HG02973 (cell line): ENCODE results near the gene UBAC2.

Experiments used
- ATAC-seq: cut with Tn5 transposase; IDR thresholded peaks from one replicate; pipeline ENCODE4 v1.9.1; 2021; ENCODE audit warnings: moderate library complexity; ENCODE audit not compliant: unreplicated experiment

The UBAC2 gene

DNA sequence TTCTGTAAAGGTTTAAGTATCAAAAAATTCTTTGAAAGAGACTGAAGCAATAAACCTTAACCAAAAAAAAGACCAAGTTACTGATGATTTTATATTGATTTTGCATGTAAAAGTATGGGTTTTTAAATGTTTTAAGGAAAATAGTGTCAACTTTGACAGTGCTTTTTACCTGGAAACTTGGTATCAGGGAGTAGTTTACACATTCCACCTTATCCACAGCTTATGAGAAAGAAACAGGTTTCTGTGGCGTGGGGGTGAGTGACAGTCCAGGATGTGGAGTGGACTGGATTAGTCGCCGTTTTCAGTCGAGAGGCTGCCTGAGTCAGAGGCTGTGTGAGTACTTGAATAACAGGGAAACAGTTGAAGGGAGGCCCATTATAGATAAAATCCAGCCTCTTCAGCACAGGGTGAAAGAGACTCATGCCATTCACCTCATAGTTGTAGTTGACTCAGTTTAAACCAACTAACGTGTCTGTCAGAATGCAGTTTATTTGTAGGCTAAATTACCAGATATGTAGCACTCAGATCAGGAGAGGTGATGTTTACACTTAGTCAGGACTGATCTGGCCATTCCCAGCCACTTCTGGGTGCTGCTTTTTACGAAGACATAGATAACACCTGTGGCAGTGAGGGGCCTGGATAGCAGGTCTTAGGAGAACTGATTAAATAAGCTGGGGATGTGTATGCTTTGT is 107.1 kb downstream of the UBAC2 start:
- ATAC-seq: peak; percentile 35

DNA sequence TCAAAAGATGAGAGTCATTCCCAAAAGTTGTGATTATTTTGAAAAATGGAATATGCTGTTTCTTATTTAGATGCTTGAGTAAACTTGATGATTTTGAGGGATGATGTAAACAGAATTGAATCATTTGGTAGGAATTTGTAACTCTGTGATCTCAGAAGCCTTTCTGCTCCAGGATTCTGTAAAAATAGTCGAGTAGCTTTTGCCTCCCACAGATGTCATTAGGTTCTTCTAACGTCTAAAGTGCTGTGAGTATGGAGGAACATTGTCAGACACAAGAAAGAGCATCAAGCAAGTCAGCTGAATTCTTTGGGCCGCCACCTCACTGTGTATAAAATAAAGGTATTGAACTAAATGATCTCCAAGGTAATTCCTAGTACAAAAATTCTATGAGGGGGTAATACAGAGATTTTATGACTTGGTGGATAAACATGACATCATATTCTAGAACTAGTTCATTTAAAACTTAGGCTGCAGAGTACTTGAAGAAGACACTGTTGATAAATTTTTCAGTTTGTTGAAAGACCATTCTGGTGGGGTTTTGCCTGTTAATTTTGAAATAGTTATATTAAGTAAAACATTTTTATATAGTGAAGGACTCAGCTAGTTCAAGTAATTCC is 107.9 kb downstream of the UBAC2 start:
- no peak for ATAC-seq

DNA sequence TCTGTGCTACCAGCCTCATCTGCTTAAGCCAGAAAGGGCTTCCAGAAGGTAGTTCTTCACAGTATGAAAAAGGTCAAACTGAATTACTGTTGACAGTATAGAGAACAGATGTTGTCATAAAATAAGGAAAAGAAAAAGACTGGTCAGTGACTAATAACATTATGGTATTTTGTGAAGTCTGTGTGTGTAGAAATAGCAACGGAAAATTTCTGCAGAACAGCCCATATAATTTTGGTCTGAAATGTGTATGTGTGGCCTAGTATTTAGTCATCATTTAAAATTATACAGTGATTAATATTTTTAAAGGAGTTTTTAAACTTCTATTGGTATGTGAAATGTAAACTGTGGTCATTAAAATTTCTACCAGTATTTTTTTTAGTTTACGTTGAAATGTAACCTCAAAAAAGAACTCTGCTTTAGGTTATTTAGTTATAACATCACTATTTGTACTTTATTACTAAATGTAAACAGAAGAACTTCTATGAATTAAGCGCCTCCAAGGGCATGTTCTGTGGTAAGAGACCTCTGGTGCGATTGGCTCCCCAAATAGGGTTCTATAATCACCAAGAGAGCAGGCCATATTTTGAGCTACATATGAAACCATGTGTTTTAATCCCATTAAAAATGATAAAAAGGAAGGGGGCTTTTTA is 109.9 kb downstream of the UBAC2 start:
- ATAC-seq: peak; percentile 50

- ATAC-seq: no peak
Measured at GRCh38 chr13:99311137-99311536, 110.5 kb downstream of the UBAC2 start.

GRCh38 chr13:99311748-99312492 is 111.3 kb downstream of the UBAC2 start:
- ATAC-seq: no peak

GRCh38 chr13:99312493-99312883 is 111.8 kb downstream of the UBAC2 start:
- no peak for ATAC-seq

GRCh38 chr13:99313501-99313900 is 112.8 kb downstream of the UBAC2 start:
- no peak for ATAC-seq

- no peak for ATAC-seq
Measured at GRCh38 chr13:99313941-99314340, 113.3 kb downstream of the UBAC2 start.

GRCh38 chr13:99314640-99315176 is 114.1 kb downstream of the UBAC2 start:
- ATAC-seq: no peak

GRCh38 chr13:99315186-99315585 is 114.5 kb downstream of the UBAC2 start:
- ATAC-seq: no peak

- no peak for ATAC-seq
Measured at GRCh38 chr13:99316224-99316623, 115.6 kb downstream of the UBAC2 start.

DNA sequence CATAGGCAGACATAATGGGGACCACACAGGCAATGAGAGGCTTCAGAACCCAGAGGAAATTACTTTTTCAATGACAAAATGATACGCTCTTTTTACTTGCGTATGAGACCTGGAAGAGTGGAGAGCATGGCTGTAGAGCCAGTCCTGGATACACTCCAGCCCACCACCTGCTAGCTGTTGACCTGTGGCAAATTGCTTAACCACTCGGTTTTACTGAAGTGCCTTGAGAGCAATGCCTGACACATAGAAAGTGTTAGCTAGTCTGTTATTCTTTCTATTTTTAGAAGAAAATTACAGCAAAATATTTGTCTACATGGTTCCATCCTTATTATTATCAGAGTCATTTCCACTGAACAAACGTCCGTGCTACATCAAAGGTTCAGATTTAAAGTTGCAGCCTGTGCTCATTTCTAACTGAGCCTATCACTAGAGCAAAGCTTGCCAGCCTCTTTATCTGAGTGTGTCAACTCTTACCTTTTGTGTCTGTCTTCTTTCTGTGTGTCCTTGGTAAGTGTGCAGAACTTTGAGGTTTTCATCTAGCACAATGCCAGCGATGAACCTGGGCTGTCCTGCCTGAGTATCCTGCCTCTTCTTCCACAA is 116.1 kb downstream of the UBAC2 start:
- no peak for ATAC-seq

DNA sequence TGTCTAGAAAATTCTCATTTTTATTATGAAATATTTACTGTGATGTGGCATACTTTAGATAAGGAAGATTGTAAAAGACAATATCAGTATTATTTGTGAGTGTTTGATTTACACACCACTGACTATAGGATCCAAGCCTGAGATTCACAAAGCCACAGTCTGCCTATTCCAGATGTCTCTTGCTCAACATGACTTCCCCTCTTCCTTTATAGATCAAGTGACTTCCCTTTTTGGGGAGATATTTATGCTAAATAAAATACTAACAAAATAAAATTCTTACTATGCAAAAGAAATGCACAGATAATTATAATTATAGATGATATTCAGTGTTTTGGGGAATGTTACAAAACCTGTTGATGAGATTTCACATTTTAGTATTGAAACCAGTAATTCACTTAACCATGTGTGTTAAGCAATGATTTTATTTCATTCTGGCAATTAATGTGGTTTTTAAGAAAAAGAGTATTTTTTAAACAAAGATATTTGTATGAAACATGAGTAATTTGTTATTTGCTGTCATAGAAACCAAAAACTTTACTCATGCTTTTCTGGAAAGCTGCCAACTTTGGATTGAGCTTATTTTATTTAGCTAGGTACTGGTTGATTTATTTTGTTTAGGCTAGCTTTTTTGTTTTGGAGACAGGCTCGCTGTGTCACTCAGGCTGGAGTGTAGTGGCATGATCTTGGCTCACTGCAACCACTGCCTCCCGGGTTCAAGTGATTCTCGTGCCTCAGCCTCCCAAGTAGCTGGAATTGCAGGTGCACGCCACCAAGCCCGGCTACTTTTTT is 120.2 kb downstream of the UBAC2 start:
- no peak for ATAC-seq

GRCh38 chr13:99321709-99322108 is 121.1 kb downstream of the UBAC2 start:
- ATAC-seq: no peak

- ATAC-seq: peak; percentile 87
Measured at GRCh38 chr13:99322297-99323103, 121.8 kb downstream of the UBAC2 start.

DNA sequence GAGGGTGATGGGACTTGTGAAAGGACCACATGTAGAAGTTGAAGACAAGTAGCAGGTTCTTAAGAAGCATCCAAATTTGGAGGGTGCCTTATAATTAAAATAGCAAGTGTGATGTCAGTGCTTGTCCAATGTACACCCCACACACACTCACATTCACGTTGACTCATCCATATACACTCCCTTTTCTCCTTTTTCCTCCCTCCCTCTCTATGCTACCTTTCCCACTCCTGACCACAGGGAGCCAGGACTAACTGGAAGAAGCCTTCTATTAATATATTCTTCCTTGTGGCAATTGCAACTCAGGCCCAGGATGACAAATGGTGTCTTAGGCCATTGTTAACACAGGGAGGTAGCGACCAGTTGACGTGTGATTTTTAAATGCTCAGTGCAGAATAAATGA is 122.8 kb downstream of the UBAC2 start:
- ATAC-seq: no peak

DNA sequence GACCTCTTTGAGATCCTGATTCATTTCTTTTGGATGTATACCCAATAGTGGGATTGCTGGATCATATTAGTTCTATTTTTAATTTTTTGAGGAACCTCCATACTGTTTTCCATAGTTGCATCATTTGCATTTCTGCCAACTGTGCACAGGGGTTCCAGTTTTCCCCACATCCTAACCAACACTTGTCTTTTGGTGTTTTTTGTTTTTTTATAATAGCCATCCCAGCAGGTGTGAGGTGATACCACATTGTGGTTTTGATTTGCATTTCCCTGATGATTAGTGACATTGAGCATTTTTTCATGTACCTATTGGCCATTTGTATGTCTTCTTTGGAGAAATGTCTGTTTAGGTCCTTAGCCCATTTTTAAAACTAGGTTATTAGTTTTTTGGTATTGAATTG is 125.4 kb downstream of the UBAC2 start:
- ATAC-seq: no peak

GRCh38 chr13:99327126-99327525 is 126.5 kb downstream of the UBAC2 start:
- ATAC-seq: no peak

DNA sequence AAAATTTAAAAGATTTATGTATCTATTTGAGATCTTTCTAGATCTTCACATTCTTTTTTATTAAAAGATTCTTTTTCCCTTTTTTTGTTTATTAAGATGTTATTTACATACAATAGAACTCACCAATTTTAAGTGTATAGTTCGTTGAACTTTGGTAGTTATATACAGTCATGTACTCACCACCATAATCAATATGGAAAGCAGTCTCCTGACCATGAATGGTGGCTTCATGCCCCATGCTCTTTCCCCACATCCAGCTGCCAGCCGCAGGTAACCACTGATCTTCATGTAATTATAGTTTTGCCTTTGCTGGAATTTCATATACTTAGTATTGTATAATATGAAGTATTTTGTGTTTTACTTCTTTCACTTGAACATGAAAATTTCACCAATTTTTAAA is 127.1 kb downstream of the UBAC2 start:
- ATAC-seq: no peak
